OCI-LY3 (cell line): ENCODE results near the gene TNP1.

ENCODE experiments used
- H2AFZ ChIP-seq: fragments of 200-600, 300-600 bp; shearing (Covaris generic); 2 replicates; pipeline ENCODE4 v1.6.0; 2014; ENCODE audit warnings: antibody characterized with exemption, low read depth, low read length
- H3K27ac ChIP-seq: fragments of 200-600, 300-600 bp; sonication (generic); 2 replicates; pipeline ENCODE4 v1.5.1; 2014; ENCODE audit warnings: mild to moderate bottlenecking, low read length, moderate library complexity, mixed read lengths
- H3K27me3 ChIP-seq: fragments of 200-600, 300-600 bp; sonication (generic); 2 replicates; pipeline ENCODE4 v1.6.1; 2014; ENCODE audit warnings: low read depth, low read length, mixed read lengths
- H3K36me3 ChIP-seq: fragments of 200-600, 300-600 bp; sonication (generic); replicated peaks from 2 replicates; pipeline ENCODE3; 2014; ENCODE audit warnings: low read depth, low read length, mixed read lengths
- H3K4me1 ChIP-seq: fragments of 300-600, 200-600 bp; sonication (generic); 2 replicates; pipeline ENCODE4 v1.6.1; 2014; ENCODE audit warnings: low read length, mixed read lengths
- H3K4me2 ChIP-seq: fragments of 200-600, 300-600 bp; sonication (generic); 2 replicates; pipeline ENCODE4 v1.6.1; 2014; ENCODE audit warnings: low read length, mixed read lengths
- H3K4me3 ChIP-seq: fragments of 300-600, 200-600 bp; sonication (generic); 2 replicates; pipeline ENCODE4 v1.5.1; 2014; ENCODE audit warnings: antibody characterized with exemption, mild to moderate bottlenecking, low read length, moderate library complexity
- H3K79me2 ChIP-seq: fragments of 300-600, 200-600 bp; shearing (Covaris generic); 2 replicates; pipeline ENCODE4 v1.6.1; 2014; ENCODE audit warnings: mild to moderate bottlenecking, low read length, mixed read lengths
- H3K9ac ChIP-seq: fragments of 300-600, 200-600 bp; shearing (Covaris generic); 2 replicates; pipeline ENCODE4 v1.6.0; 2014; ENCODE audit warnings: mild to moderate bottlenecking, low read length, moderate library complexity
- H3K9me3 ChIP-seq: fragments of 200-600, 300-600 bp; shearing (Covaris generic); 2 replicates; pipeline ENCODE4 v1.6.1; 2014; ENCODE audit warnings: low read length, mixed read lengths; ENCODE audit not compliant: insufficient read depth
- H4K20me1 ChIP-seq: fragments of 200-600, 300-600 bp; sonication (generic); 2 replicates; pipeline ENCODE4 v1.6.1; 2016; ENCODE audit warnings: low read length, mixed read lengths; ENCODE audit not compliant: insufficient read depth
- CTCF ChIP-seq: fragments of 200-600, 300-600 bp; sonication (generic); IDR thresholded peaks from 2 replicates; pipeline ENCODE4 v1.5.1; 2014; ENCODE audit warnings: antibody characterized with exemption, low read length, low read depth
- EZH2phosphoT487 ChIP-seq: fragments of 200-600 bp; shearing (Covaris generic); IDR thresholded peaks from 2 replicates; pipeline ENCODE4 v1.6.1; 2018; ENCODE audit warnings: antibody characterized with exemption, mixed run types, low read depth

The TNP1 gene

GRCh38 chr2:216887138-216887537 lies 27.3 kb upstream of the TNP1 start:
- no peak overlapping the region for H2AFZ ChIP-seq
- no peaks in the 10 kb centered on the region for H3K36me3 ChIP-seq
- H3K79me2 ChIP-seq: no peaks in the 10 kb centered on the region
- H3K9me3 ChIP-seq: no peaks in the 10 kb centered on the region
- H3K4me3 ChIP-seq: no peak overlapping the region
- no peaks in the 10 kb centered on the region for H4K20me1 ChIP-seq
- no peak overlapping the region for H3K27ac ChIP-seq
- no peak overlapping the region for H3K9ac ChIP-seq
- peaks cover 6% of the 10 kb centered on the region; the same call in 1 of the 2 replicates for H3K27me3 ChIP-seq
- H3K4me2 ChIP-seq: no peak overlapping the region
- TF ChIP-seq CTCF: no peak
- no peak for TF ChIP-seq EZH2phosphoT487
- H3K4me1 ChIP-seq: no peaks in the 10 kb centered on the region

GRCh38 chr2:216885117-216885553 lies 25.3 kb upstream of the TNP1 start:
- no peak overlapping the region for H3K9ac ChIP-seq
- no peak overlapping the region for H2AFZ ChIP-seq
- no peak overlapping the region for H3K27ac ChIP-seq
- H3K4me1 ChIP-seq: no peaks in the 10 kb centered on the region
- H3K9me3 ChIP-seq: no peaks in the 10 kb centered on the region
- H3K4me2 ChIP-seq: no peak overlapping the region
- H3K36me3 ChIP-seq: no peaks in the 10 kb centered on the region
- no peaks in the 10 kb centered on the region for H3K27me3 ChIP-seq
- no peak overlapping the region for H3K4me3 ChIP-seq
- H3K79me2 ChIP-seq: no peaks in the 10 kb centered on the region
- TF ChIP-seq EZH2phosphoT487: no peak
- no peak for TF ChIP-seq CTCF
- no peaks in the 10 kb centered on the region for H4K20me1 ChIP-seq

GRCh38 chr2:216884347-216884746 lies 24.5 kb upstream of the TNP1 start:
- Histone ChIP-seq H3K4me2 (no peak overlapping the region), H4K20me1 (no peaks in the 10 kb centered on the region), H3K79me2 (no peaks in the 10 kb centered on the region), H3K4me1 (no peaks in the 10 kb centered on the region), H3K36me3 (no peaks in the 10 kb centered on the region), H3K9ac (no peak overlapping the region), H2AFZ (no peak overlapping the region), H3K27me3 (no peaks in the 10 kb centered on the region), H3K4me3 (no peak overlapping the region), H3K27ac (no peak overlapping the region), H3K9me3 (no peaks in the 10 kb centered on the region)
- TF ChIP-seq CTCF (no peak), EZH2phosphoT487 (no peak)

GRCh38 chr2:216882876-216883275 lies 23.0 kb upstream of the TNP1 start:
- H3K27ac ChIP-seq: no peak overlapping the region
- TF ChIP-seq CTCF (no peak), EZH2phosphoT487 (no peak)
- no peaks in the 10 kb centered on the region for H3K27me3 ChIP-seq
- H3K9me3 ChIP-seq: no peaks in the 10 kb centered on the region
- H3K4me3 ChIP-seq: no peak overlapping the region
- no peak overlapping the region for H2AFZ ChIP-seq
- no peak overlapping the region for H3K4me2 ChIP-seq
- no peaks in the 10 kb centered on the region for H3K36me3 ChIP-seq
- no peak overlapping the region for H3K9ac ChIP-seq
- no peaks in the 10 kb centered on the region for H3K4me1 ChIP-seq
- H4K20me1 ChIP-seq: no peaks in the 10 kb centered on the region
- no peaks in the 10 kb centered on the region for H3K79me2 ChIP-seq
